DMS153 treated with DMSO at 0.1 percent for 48 hours (cell line): Measurements from ENCODE around the gene ZFP3.
"Not testable (repeated sequence)": the region's sequence is repeated elsewhere in the genome, so short reads cannot be mapped to it uniquely, and the experiment has no call there.

Experiments used
- DNase-seq: peaks from one replicate; lab custom pipeline; 2025; ENCODE audit not compliant: unreplicated experiment; lab: John Stamatoyannopoulos, UW

The ZFP3 gene

DNA sequence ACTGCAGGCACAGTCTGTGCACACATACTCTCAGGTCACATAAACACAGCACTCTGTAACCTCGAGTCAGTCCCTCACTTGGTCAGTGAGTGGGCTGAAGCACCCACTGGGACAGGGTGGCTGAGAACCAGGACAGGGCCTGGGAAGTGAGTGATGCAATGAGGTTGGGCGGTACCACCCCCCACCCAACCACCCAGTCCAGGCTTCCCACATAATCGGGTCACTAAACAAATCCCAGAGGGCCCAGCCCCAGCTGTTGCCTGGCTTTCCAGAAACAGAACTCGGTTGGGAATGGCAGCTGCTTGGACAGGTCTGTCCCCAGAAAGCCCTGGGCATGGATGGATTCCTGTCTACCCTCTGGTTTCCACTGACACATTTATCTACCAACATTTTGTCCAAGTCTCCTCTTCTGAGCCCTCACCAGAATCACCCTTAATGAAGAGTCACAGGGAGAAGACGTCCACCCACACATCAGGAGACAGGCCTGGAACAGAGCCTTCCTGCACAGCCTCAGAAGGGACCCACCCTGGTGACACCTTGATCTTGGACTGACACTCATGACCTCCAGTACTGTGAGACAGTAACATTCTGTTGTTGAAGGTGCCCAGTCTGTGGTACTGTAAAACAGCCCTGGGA, 46.0 kb downstream of the ZFP3 start:
- not testable (repeated sequence) for DNase-seq

DNA sequence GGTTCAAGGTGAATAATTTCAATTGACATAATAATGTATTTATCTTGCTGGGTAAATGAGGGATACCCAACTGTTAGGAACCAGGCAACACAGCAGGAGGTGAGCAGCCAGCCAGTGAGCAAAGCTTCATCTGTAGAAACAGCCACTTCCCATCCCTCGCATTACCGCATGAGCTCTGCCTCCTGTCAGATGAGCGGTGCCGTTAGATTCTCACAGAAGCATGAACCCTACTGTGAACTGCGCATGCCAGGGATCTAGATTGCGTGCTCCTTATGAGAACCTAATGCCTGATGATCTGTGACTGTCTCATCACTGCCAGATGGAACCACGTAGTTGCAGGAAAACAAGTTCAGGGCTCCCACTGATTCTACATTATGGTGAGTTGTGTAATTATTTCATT, 46.6 kb downstream of the ZFP3 start:
- not testable (repeated sequence) for DNase-seq

DNA sequence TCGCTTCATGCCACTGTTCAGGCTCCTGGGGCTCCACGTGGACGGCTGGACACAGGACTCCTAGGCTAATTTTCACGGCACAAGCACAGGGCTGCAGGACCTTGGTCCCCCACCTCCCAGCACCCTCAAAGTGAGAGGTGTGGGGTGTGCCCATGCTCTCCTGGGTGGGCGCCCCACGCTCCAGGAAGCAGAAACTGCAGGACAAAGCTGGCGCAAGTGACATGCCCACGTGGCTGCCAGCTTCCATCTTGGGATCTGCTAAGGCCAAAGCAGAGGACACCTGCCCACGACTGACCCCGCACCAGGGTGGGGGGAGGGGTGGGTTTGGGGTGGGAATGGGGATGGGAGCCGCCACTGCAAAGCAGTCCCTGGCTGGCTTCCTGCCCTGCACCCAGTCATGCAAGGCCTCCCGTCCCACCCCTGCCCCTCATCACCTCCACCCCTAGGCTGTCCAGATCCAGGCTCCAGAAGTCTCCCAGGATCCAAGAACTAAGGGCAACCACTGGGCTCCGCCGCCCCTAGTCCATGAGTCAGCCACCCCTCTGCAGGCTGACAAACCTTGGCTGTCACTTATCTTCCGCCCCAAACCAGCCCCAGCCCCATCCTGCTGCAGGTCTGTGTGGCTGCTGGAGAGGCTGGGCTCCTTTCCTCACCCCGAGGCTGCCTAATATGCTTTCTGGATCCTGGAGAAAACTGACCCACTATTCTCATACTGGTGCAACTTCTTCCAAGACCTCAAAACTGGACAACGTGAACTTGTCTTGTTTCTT, 48.6 kb downstream of the ZFP3 start:
- no peak for DNase-seq

DNA sequence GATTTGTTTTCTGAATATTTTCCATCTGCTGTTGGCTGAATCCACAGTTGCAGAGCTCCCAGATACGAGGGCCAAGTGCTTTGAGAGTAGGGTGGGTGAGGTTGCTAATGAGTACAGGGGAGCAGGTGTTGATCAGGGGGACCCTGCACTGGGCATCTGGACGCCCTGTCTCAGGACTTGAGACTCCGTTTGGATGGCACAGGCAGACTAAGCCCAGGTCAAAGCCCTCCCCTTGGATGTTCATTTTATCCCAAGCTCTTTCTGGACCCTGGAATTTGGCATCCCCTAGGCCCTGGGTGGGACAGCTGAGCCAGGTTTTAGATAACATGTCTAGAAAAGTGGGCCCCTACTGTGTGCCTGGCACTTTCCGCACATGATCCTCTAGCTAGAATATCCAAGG, 49.6 kb downstream of the ZFP3 start:
- no peak for DNase-seq

DNA sequence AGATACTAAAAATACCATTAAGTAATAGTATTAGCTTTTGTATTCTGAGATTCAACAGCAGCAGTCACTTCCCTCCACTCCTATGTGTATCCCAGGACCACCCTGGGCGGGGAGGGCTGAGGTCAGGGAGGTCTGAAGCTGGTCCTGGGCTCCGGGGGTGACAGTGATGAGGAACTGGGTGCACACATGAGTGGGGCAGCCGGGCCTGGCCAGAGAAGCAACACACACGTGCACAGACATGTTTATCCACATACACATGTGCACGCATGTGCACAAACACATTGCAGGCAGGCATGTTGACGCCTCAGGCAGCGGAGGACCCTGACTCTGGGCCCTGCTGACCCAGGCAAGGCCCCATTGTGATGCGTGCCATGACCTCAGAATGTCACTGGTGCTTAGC, 50.1 kb downstream of the ZFP3 start:
- DNase-seq, result not testable (repeated sequence)

DNA sequence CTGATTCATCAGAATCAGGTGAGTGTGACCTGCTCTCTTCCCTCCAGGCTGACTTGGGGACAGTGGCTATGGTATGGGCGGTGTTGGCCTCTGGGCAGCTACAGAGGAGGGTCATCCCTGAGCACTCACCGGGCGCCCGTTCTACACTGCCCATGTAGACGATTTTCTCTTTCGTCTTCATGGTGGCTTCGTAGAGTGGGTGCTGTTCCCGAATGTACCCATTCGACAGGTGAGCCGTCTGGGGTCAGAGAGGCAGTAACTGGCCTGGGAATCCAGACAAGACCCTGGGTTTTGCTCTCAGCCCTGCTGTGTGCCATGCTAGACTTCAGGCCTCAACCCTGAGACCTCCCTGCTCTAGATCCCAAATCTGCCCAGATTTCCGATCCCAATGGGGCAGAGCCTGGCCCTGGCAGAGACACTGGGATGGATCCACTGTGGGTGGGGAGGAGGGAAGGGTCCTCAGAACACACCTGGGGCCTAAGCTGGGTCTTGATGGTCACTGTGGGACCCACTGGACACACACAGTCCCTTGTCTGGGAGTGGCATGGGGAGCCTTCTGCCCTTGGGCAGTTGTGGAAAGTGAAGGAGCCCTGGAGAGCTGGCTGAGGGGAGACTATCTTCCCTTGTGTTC, 50.8 kb downstream of the ZFP3 start:
- DNase-seq, result no peak

DNA sequence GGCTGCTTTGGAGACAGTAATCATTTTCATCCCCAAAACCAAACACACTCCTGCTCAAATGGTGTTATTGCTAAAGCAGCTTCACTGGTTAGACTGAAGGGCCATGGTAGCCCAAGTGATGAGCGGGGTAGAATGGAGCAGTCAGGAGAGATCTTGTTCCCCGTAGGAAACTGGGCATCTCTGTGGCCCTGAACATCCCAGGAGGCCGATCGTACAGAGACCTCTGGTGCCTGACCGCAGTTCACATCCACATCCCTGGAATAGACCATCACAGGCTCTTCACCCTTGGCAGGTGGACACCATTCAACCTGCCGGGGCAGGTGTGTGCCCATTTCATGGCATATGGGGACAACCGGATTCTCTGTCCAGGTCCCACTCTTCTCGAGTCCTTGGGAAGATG, 51.5 kb downstream of the ZFP3 start:
- DNase-seq, result not testable (repeated sequence)

DNA sequence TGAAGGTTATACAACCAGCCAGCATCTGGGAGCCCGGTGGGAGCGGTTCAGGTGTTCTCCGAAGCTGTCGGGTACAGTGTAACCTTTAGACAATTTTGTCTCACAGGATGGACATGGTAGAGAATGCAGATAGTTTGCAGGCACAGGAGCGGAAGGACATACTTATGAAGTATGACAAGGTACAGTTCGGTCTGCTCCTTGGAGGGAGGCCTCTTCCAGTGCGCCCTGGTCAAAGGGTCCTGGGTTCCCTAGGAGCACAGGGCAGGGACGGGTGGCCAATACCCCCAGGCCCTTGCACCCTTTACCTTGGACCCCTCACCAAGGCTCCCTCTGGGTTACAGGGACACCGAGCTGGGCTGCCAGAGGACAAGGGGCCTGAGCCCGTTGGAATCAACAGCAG, 52.0 kb downstream of the ZFP3 start:
- DNase-seq, result not testable (repeated sequence)

DNA sequence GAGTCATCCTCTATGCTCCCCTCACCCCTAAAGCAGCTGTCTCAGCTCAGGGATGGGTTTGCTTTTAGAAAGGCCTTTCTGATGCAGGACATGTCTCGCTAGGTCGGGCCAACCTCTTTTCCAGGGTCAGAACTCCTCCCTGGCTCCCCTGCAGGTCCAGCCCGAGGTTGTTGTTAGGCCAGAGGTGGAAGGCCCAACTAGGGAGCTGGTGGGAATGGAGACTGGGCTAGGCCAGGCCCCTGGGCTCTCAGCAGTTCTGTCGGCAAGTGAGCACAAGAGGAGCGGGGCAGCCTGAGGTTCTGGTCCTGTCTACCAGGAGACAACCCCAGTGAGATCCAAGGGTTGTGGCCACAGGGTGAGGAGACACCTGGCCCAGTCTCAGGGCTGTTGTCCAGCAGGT, 52.4 kb downstream of the ZFP3 start:
- DNase-seq, result not testable (repeated sequence)

DNA sequence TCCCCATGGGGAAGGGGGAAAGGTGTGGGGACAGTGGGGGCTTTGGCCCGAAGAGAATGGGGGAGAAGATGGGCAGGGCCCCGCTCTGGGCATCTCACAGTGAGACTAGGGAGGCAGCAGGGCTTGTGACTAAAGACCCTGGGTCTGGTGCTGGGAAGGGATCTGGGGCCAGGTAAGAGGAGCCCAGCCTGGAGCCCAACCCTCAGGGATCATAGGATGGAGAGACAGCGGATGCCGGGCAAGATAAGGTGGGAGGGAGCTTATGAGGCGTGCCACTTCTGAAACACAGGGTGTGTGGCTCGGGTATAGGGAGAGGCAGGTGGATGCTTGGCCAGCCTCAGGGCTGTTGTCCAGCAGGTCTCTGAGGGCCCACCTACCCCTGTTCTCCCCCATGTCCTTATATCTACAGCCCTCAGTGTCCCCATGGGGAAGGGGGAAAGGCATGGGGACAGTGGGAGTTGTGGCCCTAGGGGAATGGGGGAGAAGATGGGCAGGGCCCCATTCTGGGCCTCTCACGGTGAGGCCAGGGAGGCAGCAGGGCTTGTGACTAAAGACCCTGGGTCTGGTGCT, 53.0 kb downstream of the ZFP3 start:
- no peak for DNase-seq

DNA sequence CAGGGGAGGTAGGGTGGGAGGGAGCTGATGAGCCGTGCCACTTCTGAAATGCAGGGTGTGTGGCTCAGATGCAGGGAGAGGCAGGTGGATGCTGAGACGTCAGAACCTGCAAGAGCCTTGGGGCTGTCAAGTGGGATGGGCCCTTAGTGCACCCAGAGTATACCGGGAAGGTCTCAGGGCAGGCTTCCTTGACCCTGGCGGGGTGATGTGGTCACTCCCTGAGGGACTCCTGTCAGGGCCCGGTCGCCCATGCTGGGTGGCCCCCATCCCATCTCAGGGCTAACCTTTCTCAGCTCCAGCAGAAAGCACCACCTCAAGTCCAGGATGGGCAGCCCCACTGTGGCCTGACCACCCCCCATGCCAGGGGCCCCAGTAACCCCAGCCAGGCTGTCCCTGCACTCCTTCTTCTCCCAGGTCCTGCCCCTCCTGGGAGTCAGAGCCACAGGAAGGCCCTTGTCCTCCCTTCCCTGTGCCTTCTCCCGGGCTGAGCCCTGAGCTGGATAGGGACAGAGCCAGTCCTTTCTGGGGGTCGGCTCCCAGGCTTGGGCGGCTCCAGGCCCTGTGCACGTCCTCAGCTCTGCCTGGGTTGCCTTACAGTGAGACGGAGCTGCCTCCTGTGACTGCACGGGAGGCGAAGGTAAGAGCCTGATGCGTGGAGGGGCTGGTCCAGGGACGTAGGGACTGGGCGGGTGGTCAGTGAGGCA, 53.7 kb downstream of the ZFP3 start:
- not testable (repeated sequence) for DNase-seq

DNA sequence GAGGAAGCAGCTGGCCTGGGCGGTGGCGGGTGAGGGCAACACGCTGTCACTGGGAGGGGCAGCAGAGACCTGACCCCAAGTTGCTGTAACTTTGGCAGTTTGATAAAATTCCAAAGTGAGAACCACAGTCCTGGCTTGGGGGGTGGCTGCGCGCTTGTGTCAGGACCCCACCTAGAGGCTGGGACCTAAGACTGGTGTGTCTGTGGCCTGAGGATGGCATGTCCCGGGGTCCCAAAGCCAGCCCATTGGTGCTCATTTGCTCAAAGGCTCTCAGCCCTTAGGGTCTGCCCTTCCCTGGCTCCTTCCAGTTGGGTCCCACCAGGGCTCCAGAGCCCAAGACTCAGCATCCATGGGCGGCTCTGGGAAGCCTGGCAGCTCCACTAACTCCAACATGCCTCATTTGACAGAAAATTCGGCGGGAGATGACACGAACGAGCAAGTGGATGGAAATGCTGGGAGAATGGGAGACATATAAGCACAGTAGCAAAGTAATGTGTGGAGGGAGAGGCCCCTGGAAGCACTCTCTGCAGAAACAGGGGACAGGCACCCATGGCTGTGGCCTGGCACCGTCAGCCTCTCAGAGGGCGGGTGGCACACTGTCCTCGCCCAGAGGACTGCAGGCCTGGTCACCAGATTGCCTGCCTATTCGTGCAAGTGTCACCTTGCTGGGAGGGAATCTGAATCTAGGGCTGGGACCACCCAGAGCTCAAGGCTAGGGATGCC, 54.4 kb downstream of the ZFP3 start:
- not testable (repeated sequence) for DNase-seq

DNA sequence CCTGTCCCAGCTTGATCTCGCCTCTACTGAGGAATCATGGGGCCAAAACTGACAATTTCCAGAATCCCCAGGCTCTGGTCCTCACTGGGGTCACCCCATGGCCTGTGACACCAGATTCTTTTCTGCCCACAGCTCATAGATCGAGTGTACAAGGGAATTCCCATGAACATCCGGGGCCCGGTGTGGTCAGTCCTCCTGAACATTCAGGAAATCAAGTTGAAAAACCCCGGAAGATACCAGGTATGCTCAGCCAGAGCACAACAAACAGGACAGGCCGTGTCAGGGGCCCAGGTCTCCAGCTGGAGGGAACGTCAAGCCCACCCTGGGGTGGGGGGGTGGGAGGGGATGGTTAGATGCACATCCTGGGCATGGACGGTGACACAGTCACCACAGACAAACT, 55.0 kb downstream of the ZFP3 start:
- DNase-seq, result no peak

DNA sequence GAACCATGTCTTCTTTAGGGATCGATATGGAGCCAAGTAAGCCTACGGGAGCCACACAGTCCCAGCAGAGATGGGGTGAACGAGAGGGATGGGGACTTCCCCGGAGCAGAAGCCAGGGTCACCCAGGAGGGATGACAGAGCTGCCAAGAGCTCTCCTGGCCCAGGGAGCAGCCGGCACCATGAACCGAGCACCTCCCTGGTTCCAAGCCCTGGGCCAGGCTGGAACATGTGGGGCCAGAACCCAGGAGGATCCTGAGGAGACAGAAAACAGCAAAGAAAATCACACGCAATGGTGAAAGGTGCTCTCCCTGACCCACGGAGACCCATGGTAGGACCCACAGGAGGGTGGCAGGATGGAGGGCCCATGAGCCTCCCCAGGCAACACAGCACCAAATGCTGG, 55.7 kb downstream of the ZFP3 start:
- DNase-seq, result not testable (repeated sequence)

DNA sequence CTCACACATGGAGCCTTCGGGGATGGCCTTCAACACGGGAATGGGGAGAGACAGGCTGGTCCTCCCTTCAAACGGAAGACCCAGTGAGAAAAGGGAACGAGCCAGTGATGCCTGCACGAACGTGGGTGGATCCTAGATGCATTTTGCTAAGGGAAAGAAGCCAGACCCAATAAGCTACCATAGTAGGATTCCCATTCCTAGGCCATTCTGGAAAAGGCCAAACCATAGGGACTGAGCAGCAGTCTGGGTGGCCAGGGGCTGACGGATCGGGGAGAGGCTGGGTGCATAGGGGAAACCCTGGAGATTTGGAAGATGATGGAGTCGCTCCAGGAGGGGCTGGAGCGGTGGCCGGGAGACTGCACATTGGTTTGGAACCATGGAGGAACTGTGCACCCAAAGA, 56.3 kb downstream of the ZFP3 start:
- not testable (repeated sequence) for DNase-seq

DNA sequence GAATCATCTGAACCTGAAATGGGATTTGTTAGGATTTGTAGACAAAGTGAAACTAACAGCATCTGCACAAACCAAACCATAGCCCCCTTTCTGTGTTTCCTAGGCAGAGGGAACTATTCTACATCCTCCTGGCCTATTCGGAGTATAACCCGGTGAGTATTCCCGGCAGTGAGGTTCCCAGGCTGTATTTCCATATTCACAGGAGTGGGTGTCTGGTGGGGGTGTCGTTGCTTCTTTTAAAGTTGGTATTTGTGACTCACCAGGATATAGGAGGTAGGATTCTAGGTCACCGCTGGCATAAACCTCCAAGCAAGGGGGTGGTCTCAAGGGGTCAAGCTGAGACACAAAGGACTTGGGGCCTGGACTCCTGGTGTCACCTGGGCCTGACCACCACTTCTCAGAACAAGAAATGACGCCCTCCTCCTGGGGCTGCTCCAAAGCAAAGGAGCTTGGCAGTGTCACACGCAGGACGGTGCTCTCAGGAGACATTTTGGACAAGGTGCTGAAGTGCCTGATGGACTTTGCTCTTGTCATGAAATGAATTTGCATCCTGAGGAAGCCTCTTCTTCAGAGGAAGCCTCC, 57.0 kb downstream of the ZFP3 start:
- not testable (repeated sequence) for DNase-seq

DNA sequence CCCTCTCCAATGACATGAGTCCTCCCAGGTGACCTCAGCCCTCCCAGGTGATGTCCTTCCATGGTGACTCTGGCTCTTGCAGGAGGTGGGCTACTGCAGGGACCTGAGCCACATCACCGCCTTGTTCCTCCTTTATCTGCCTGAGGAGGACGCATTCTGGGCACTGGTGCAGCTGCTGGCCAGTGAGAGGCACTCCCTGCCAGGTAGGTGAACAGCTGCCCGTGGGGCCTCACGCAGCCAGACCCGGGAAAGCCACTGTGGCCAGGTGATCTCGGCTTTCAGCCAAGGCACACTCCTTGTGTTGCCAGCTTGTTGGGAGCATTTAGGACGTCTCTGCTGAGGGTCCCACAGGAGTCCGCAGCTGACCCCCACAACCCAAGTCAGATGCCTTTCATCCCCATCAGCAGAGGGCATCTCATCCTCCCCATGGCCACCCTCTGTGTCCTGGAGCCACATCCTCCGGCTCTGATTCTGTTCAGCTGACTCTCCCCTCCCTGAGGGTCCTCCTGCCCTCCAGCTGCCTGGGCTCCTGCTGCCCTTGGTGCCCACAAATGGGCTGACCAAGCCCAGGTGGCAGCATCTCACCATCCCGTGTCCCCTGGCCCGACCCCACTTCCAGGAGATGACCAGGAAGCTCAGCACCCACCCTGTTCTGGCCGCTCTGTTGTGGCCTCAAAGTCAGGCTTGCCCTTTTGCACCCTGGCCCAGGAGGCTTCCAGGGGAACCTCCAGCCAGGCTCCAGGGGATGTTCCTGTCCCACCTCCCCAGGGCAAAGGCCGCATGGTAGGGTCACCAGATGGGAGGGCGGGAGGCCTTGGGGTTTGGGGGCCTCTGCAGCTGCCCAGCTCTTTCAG, 57.7 kb downstream of the ZFP3 start:
- DNase-seq, result no peak

DNA sequence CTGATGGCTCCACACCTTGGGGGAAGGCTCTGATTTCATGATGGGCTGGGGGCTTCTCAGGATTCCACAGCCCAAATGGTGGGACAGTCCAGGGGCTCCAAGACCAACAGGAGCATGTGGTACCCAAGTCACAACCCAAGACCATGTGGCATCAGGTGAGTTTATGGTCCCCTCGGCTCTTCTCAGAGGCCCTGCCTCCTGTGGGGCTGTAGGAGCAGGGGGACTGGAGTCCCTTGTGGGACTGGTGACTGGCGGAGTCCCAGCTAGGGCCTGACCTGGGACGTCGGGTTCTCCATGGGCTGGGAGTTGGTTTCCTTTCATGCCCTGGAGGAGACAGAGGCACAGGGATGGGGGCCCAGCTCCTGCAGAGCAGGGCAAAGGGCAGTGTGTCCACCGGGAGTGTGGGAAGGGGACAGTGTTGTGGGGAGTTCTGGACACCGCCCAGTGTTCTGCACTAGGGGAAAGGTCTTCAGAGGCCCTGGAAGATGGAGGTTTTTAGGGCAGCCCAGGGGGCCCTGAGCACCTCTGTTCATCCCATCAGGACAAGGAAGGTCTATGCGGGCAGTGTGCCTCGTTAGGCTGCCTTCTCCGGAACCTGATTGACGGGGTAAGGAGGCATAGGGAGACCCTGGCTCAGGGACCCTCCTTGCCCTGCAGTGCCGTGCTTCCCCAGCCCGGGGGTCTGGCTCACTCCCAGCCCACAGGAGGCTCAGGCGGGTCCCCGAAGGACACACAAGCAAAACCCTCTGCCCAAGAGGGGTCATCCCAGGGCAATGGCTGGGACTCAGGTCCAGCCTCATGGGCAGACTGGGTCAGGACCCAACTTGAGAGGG, 58.5 kb downstream of the ZFP3 start:
- not testable (repeated sequence) for DNase-seq
